Measurements from ENCODE around the gene TSHZ1. TPM values are rescaled to one million over a fixed set of nuclear protein-coding genes. Genes with fewer than 3 reads are reported as not detected.

TSHZ1 gene
- total and polyA plus RNA-seq, 2 experiments from 2014 or later, result 0.23 to 0.38 TPM

- Histone ChIP-seq H3K36me3 (ENCODE audit: insufficient read depth) (no peaks in the 10 kb centered on the region), H3K27me3 (ENCODE audit: insufficient read depth) (no peaks in the 10 kb centered on the region), H2AFZ (no peak overlapping the region), H3K4me2 (no peak overlapping the region), H3K79me2 (replicated peaks; ENCODE audit: insufficient read depth) (no peaks in the 10 kb centered on the region), H3K27ac (ENCODE audit: low read depth) (no peak overlapping the region), H3K9me2 (ENCODE audit: insufficient read depth) (no peaks in the 10 kb centered on the region), H4K20me1 (replicated peaks; ENCODE audit: insufficient read depth) (no peaks in the 10 kb centered on the region), H3K4me1 (ENCODE audit: insufficient read depth) (no peaks in the 10 kb centered on the region), H3F3A (replicated peaks; ENCODE audit: low read depth) (no peaks in the 10 kb centered on the region), H3K4me3 (no peak overlapping the region)
- H3K27ac Mint-ChIP-seq, result no peak overlapping the region
- no peak for TF ChIP-seq CTCF (conservative IDR thresholded peaks at IDR 0.05; ENCODE audit: low read depth in 2 of 2)
- no peak for TF ChIP-seq ZNF114 (CRISPR knock-in tag; IDR thresholded peaks at IDR 0.05)
- TF ChIP-seq ETS1 (IDR thresholded peaks at IDR 0.05), result no peak
- no peak for TF ChIP-seq ZNF331 (CRISPR knock-in tag; IDR thresholded peaks at IDR 0.05; ENCODE audit: low read depth)
- no peak for TF ChIP-seq CREB1 (CRISPR knock-in tag; IDR thresholded peaks at IDR 0.05; ENCODE audit: low read depth)
- TF ChIP-seq REST (IDR thresholded peaks at IDR 0.05; ENCODE audit: unreplicated experiment), result no peak
- TF ChIP-seq JUNB (IDR thresholded peaks at IDR 0.05; ENCODE audit: unreplicated experiment), result no peak
- no peak for TF ChIP-seq POLR2AphosphoS5 (IDR thresholded peaks at IDR 0.05; ENCODE audit: low read depth)
- TF ChIP-seq ZNF462 (CRISPR knock-in tag; IDR thresholded peaks at IDR 0.05), result no peak
- no peak for TF ChIP-seq EZH2phosphoT487 (IDR thresholded peaks at IDR 0.05; ENCODE audit: unreplicated experiment)
- TF ChIP-seq STAT1 (IDR thresholded peaks at IDR 0.05; ENCODE audit: unreplicated experiment), result no peak
- peaks cover 2% of the 10 kb centered on the region for H3K27me3 Mint-ChIP-seq (ENCODE audit: insufficient read depth, low read depth, poor library complexity)
- ATAC-seq, result no peak
- DNase-seq (ENCODE audit: low spot score), result no peak
- H3K36me3 Mint-ChIP-seq (ENCODE audit: low read depth), result no peaks in the 10 kb centered on the region
- no peaks in the 10 kb centered on the region for H3K4me1 Mint-ChIP-seq
- H3K4me3 Mint-ChIP-seq, result no peak overlapping the region
- no peaks in the 10 kb centered on the region for H3K9me3 Mint-ChIP-seq
Measured at GRCh38 chr18:75316826-75317225, 106.2 kb downstream of the TSHZ1 start.

Measured in GM23338 (cell line).